Measurements from ENCODE around the gene RUNDC3A.

RUNDC3A gene

GRCh38 chr17:44279346-44279665 lies 29.1 kb upstream of the RUNDC3A start:
- TF ChIP-seq CTCF (IDR thresholded peaks at IDR 0.05) = no peak

- TF ChIP-seq CTCF (IDR thresholded peaks at IDR 0.05) = no peak
These were observed 28.6 kb upstream of the RUNDC3A start for GRCh38 chr17:44279666-44280391.

DNA sequence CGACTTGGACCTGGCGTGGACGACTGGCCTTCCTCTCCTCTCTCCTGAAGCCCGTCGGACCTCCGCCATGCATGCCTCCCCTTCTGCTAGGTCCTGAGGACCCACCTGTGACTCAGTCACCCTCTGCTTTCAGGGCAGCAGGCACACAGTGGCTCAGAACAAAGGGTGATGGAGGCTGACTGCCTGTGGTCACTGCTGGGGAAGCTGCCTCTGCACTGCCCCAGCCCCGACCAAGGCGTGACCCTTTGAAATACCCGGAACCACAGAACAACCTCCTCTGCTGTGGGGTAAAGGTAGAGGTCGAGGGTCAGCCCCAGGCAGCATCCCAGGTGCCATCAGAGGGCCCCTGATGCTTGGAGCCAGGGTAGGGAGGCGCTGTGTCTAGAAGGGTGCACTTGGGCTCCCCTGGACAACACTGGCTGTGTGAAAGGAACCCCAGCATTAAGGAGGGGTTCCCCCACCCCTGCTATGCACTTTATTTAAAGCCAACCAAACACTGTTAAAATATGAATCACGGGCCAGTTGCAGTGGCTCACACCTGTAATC lies 27.9 kb upstream of the RUNDC3A start:
- TF ChIP-seq CTCF (IDR thresholded peaks at IDR 0.05) = no peak

DNA sequence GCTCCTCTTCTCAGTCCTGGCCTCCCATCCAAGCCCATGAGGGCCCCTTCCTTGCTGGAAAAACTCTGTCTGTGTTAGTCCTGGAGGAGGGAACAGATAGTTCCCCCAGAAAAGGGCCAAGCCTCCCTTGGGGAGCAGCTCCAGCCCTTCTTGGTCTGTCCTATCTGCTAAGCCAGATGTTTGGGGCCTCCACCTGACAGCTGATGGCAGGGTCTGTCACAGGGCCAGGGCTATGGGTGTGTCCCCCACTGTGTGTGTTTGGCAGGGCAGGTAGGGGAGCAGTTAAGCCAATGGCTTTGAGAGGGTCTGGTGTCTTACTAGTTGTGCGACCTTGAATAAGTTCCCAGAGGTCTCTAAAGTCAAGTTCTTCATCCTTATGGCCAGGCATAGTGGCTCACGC lies 26.8 kb upstream of the RUNDC3A start:
- TF ChIP-seq CTCF (IDR thresholded peaks at IDR 0.05) = no peak

DNA sequence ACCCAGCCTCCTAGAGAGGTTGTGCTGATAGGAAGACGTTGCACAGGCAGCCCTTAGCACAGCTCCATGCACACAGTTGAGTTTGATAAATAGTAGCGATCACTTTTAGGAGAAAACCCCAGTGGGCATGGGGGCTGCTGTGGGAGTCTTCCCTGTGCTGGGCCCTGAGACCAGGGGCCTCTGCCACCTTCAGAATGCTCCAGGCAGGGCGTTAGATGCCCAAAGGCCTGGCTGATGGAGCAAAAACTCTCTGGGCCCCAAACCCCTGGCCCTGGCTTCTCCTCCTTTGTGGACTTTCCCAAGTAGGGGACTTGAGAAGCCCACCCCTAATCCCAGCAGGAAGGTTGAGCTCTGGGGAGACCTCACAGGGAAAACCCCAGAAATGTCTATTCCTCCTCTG lies 26.1 kb upstream of the RUNDC3A start:
- no peak for TF ChIP-seq CTCF (IDR thresholded peaks at IDR 0.05)

- no peak for TF ChIP-seq CTCF (IDR thresholded peaks at IDR 0.05)
These were observed 24.9 kb upstream of the RUNDC3A start for GRCh38 chr17:44283344-44284023.

DNA sequence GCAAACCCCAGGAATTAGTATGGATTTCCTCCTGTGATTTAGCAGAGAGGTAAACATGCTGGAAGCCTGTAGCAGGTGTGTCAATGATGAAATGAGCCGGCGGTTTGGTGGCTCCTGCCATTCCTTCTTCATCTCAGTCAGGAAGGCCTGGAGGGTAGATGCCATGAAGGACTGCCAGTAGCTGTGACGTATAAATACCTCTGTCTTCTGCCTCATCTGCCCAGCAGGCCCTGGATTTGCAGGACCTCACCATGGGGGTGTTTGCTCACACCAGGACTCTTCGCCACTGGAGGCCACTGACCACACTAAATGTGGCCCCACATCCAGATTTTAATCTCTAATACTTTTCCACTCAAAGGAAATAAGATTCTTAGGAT lies 24.4 kb upstream of the RUNDC3A start:
- no peak for TF ChIP-seq CTCF (IDR thresholded peaks at IDR 0.05)
